HG03280 (cell line): ENCODE measurements around the gene RNASE1.

Source experiments
- ATAC-seq: cut with Tn5 transposase; IDR thresholded peaks from one replicate; pipeline ENCODE4 v1.9.1; 2021; ENCODE audit warnings: mild to moderate bottlenecking, moderate library complexity; ENCODE audit not compliant: unreplicated experiment

Gene RNASE1

GRCh38 chr14:20809917-20810316, 7.3 kb upstream of the RNASE1 start:
- ATAC-seq: no peak

- no peak for ATAC-seq
These were observed 5.5 kb upstream of the RNASE1 start for GRCh38 chr14:20808162-20808483.

GRCh38 chr14:20807304-20808161, 4.9 kb upstream of the RNASE1 start:
- ATAC-seq: no peak

GRCh38 chr14:20805485-20805884, 2.8 kb upstream of the RNASE1 start:
- no peak for ATAC-seq

- no peak for ATAC-seq
These were observed 579 bp upstream of the RNASE1 start for GRCh38 chr14:20803223-20803622.

- ATAC-seq: no peak
These were observed 918 bp downstream of the RNASE1 start for GRCh38 chr14:20801726-20802125.

- ATAC-seq: no peak
These were observed 2.6 kb downstream of the RNASE1 start for GRCh38 chr14:20799892-20800544.

GRCh38 chr14:20799456-20799891, 3.2 kb downstream of the RNASE1 start:
- no peak for ATAC-seq

- no peak for ATAC-seq
These were observed 3.7 kb downstream of the RNASE1 start for GRCh38 chr14:20798932-20799331.

GRCh38 chr14:20798318-20798717, 4.3 kb downstream of the RNASE1 start:
- no peak for ATAC-seq

GRCh38 chr14:20797164-20797563, 5.5 kb downstream of the RNASE1 start:
- ATAC-seq: no peak

GRCh38 chr14:20794644-20795369, 7.8 kb downstream of the RNASE1 start:
- ATAC-seq: no peak

- no peak for ATAC-seq
These were observed 10.1 kb downstream of the RNASE1 start for GRCh38 chr14:20792556-20792955.

GRCh38 chr14:20791597-20791996, 11.0 kb downstream of the RNASE1 start:
- ATAC-seq: no peak

GRCh38 chr14:20791187-20791586, 11.5 kb downstream of the RNASE1 start:
- no peak for ATAC-seq

GRCh38 chr14:20790464-20791116, 12.1 kb downstream of the RNASE1 start:
- ATAC-seq: no peak

GRCh38 chr14:20789230-20789813, 13.3 kb downstream of the RNASE1 start:
- no peak for ATAC-seq

- ATAC-seq: no peak
These were observed 15.6 kb downstream of the RNASE1 start for GRCh38 chr14:20787025-20787424.

- ATAC-seq: no peak
These were observed 20.3 kb downstream of the RNASE1 start for GRCh38 chr14:20782280-20782890.

- no peak for ATAC-seq
These were observed 20.8 kb downstream of the RNASE1 start for GRCh38 chr14:20781803-20782202.
